Measurements from ENCODE around the gene GPHN. TPM values are rescaled to one million over a fixed set of nuclear protein-coding genes. Genes with fewer than 3 reads are reported as not detected.
"Not testable (repeated sequence)": the region's sequence is repeated elsewhere in the genome, so short reads cannot be mapped to it uniquely, and the experiment has no call there.

Gene GPHN
- total and polyA plus RNA-seq, 4 donors: 9.1 to 57.6 (median 33.9) TPM

GRCh38 chr14:67056684-67057083 is 548.7 kb downstream of the GPHN start:
- DNase-seq (no peak), ATAC-seq (ENCODE audit: insufficient read depth, low FRiP score) (no peak)
- H3K27ac ChIP-seq (ENCODE audit: low read depth in 1 of 2, low read length in 1 of 2): no peak overlapping the region
- no peaks in the 10 kb centered on the region for H3K9me3 ChIP-seq (ENCODE audit: control insufficient read depth in 4 of 4, insufficient read depth in 3 of 4, low read length in 3 of 4)
- no peaks in the 10 kb centered on the region for H3K4me1 ChIP-seq (ENCODE audit: control insufficient read depth in 5 of 5, insufficient read depth in 5 of 5, low read length in 5 of 5)
- H3K27me3 ChIP-seq (ENCODE audit: control insufficient read depth in 3 of 3, insufficient read depth in 3 of 3, low read length in 2 of 3): no peaks in the 10 kb centered on the region
- H3K9ac ChIP-seq (ENCODE audit: insufficient read depth in 1 of 2, low read length in 2 of 2): no peak overlapping the region
- no peak for TF ChIP-seq CTCF (IDR thresholded peaks at IDR 0.05; ENCODE audit: control extremely low read depth, extremely low read depth)
- H3K36me3 ChIP-seq (ENCODE audit: control insufficient read depth in 4 of 4, insufficient read depth in 4 of 4, low read length in 4 of 4): no peaks in the 10 kb centered on the region
- 97 to 98% methylated on average over 19 to 21 of the region's 21 CpGs for WGBS, 2 donors
- H3K4me3 ChIP-seq: no peak overlapping the region

GRCh38 chr14:67059596-67059995 is 551.6 kb downstream of the GPHN start:
- Histone ChIP-seq H3K9me3 (ENCODE audit: control insufficient read depth in 4 of 4, insufficient read depth in 3 of 4, low read length in 3 of 4) (no peaks in the 10 kb centered on the region), H3K4me3 (no peak overlapping the region), H3K27me3 (ENCODE audit: control insufficient read depth in 3 of 3, insufficient read depth in 3 of 3, low read length in 2 of 3) (no peaks in the 10 kb centered on the region), H3K9ac (ENCODE audit: insufficient read depth in 1 of 2, low read length in 2 of 2) (no peak overlapping the region), H3K36me3 (ENCODE audit: control insufficient read depth in 4 of 4, insufficient read depth in 4 of 4, low read length in 4 of 4) (no peaks in the 10 kb centered on the region), H3K27ac (ENCODE audit: low read depth in 1 of 2, low read length in 1 of 2) (no peak overlapping the region), H3K4me1 (ENCODE audit: control insufficient read depth in 5 of 5, insufficient read depth in 5 of 5, low read length in 5 of 5) (no peaks in the 10 kb centered on the region)
- no peak for TF ChIP-seq CTCF (IDR thresholded peaks at IDR 0.05; ENCODE audit: control extremely low read depth, extremely low read depth)
- no peak for DNase-seq
- 75 to 84% methylated on average over 3 of the region's 3 CpGs for WGBS, 2 donors
- no peak for ATAC-seq (ENCODE audit: insufficient read depth, low FRiP score)

- H3K9me3 ChIP-seq (ENCODE audit: control insufficient read depth in 4 of 4, insufficient read depth in 3 of 4, low read length in 3 of 4): no peaks in the 10 kb centered on the region
- no peak overlapping the region for H3K4me3 ChIP-seq
- H3K27ac ChIP-seq (ENCODE audit: low read depth in 1 of 2, low read length in 1 of 2): no peak overlapping the region
- H3K4me1 ChIP-seq (ENCODE audit: control insufficient read depth in 5 of 5, insufficient read depth in 5 of 5, low read length in 5 of 5): no peaks in the 10 kb centered on the region
- H3K27me3 ChIP-seq (ENCODE audit: control insufficient read depth in 3 of 3, insufficient read depth in 3 of 3, low read length in 2 of 3): no peaks in the 10 kb centered on the region
- DNase-seq (no peak), ATAC-seq (ENCODE audit: insufficient read depth, low FRiP score) (no peak)
- no peak for TF ChIP-seq CTCF (IDR thresholded peaks at IDR 0.05; ENCODE audit: control extremely low read depth, extremely low read depth)
- no peaks in the 10 kb centered on the region for H3K36me3 ChIP-seq (ENCODE audit: control insufficient read depth in 4 of 4, insufficient read depth in 4 of 4, low read length in 4 of 4)
- no peak overlapping the region for H3K9ac ChIP-seq (ENCODE audit: insufficient read depth in 1 of 2, low read length in 2 of 2)
Measured at GRCh38 chr14:67060546-67060945, 552.6 kb downstream of the GPHN start.

GRCh38 chr14:67067070-67067814 is 559.3 kb downstream of the GPHN start:
- not testable (repeated sequence) for H3K4me1 ChIP-seq (ENCODE audit: control insufficient read depth in 5 of 5, insufficient read depth in 5 of 5, low read length in 5 of 5); ATAC-seq (ENCODE audit: insufficient read depth, low FRiP score); H3K4me3 ChIP-seq; H3K27me3 ChIP-seq (ENCODE audit: control insufficient read depth in 3 of 3, insufficient read depth in 3 of 3, low read length in 2 of 3); H3K9ac ChIP-seq (ENCODE audit: insufficient read depth in 1 of 2, low read length in 2 of 2); DNase-seq; H3K27ac ChIP-seq (ENCODE audit: low read depth in 1 of 2, low read length in 1 of 2); H3K9me3 ChIP-seq (ENCODE audit: control insufficient read depth in 4 of 4, insufficient read depth in 3 of 4, low read length in 3 of 4); H3K36me3 ChIP-seq (ENCODE audit: control insufficient read depth in 4 of 4, insufficient read depth in 4 of 4, low read length in 4 of 4)
- 84 to 94% methylated on average over 7 of the region's 7 CpGs for WGBS, 2 donors

All from lung (tissue), 12 donors.